Right atrium auricular region (tissue), 2 donors: ENCODE results near the gene EHD1. TPM values are rescaled to one million over a fixed set of nuclear protein-coding genes. Genes with fewer than 3 reads are reported as not detected.

Source experiments
- DNase-seq: peaks from one replicate; pipeline ENCODE4 v3.0.0-alpha.2; 2019; ENCODE audit warnings: low spot score
- H3K27ac ChIP-seq, 2 donors: fragments of 200-600 bp; sonication (generic); 1 replicate in 1 of 2; 2 replicates in 1 of 2; pipeline ENCODE4 v1.5.1; 2016 to 2019
- H3K27me3 ChIP-seq, 2 donors: fragments of 200-600 bp; sonication (generic); one replicate each; pipeline versions ENCODE4 v1.5.1 to v1.6.0; 2017 to 2019
- H3K36me3 ChIP-seq: fragments of 200-600 bp; sonication (generic); one replicate; pipeline ENCODE4 v1.5.1; 2016
- H3K4me1 ChIP-seq, 2 donors: fragments of 200-600 bp; sonication (generic); one replicate each; pipeline versions ENCODE4 v1.5.1 to v1.6.0; 2017 to 2019
- H3K4me3 ChIP-seq, 2 donors: fragments of 200-600 bp; sonication (generic); 1 replicate in 1 of 2; 2 replicates in 1 of 2; pipeline ENCODE4 v1.5.1; 2017 to 2019; ENCODE audit warnings: mild to moderate bottlenecking in 1 of 2, moderate library complexity in 1 of 2
- H3K9me3 ChIP-seq, 2 donors: fragments of 200-600 bp; sonication (generic); one replicate each; pipeline ENCODE4 v1.5.1; 2019
- total RNA-seq, 2 donors: library from RNA; depleted of rRNA; stranded (reverse); fragments of >200 nt; gene quantifications; one replicate each; pipeline ENCODE4 v1.1.0, GENCODE V29; 2016
- TF ChIP-seq, protein P1 (sequence below), 2 donors: fragments of 200-600 bp; sonication (generic); IDR thresholded peaks; one replicate each; pipeline ENCODE4 v1.5.1; 2019; ENCODE audit warnings: antibody characterized with exemption in 2 of 2

EHD1 gene
- total RNA-seq, 2 donors from 2014 or later = 29.5 to 34.1 TPM

DNA sequence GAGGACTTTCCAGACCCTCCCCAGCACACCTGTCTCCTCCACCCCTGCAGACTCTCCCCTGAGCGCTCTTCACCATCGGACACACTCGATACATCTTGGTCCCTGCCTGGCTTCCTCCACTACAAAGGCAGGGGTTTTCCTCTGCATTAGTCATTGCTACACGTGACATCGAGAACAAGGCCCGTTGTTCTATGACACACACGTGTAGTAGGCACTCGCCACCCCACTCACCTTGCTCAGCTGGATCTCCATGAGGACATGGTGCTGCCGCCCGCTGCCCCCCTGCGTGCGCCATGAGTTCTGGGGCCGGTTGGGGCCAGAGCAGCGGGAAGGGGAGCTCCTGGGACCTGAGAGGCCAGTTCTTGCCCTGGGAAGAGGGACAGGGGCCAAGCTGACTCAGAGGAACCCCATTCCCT lies 21.9 kb upstream of the EHD1 start:
- peaks cover 63% of the 10 kb centered on the region for H3K36me3 ChIP-seq
- H3K4me1 ChIP-seq = no peaks in the 10 kb centered on the region
- no peaks in the 10 kb centered on the region for H3K9me3 ChIP-seq
- TF ChIP-seq, protein P1, sequence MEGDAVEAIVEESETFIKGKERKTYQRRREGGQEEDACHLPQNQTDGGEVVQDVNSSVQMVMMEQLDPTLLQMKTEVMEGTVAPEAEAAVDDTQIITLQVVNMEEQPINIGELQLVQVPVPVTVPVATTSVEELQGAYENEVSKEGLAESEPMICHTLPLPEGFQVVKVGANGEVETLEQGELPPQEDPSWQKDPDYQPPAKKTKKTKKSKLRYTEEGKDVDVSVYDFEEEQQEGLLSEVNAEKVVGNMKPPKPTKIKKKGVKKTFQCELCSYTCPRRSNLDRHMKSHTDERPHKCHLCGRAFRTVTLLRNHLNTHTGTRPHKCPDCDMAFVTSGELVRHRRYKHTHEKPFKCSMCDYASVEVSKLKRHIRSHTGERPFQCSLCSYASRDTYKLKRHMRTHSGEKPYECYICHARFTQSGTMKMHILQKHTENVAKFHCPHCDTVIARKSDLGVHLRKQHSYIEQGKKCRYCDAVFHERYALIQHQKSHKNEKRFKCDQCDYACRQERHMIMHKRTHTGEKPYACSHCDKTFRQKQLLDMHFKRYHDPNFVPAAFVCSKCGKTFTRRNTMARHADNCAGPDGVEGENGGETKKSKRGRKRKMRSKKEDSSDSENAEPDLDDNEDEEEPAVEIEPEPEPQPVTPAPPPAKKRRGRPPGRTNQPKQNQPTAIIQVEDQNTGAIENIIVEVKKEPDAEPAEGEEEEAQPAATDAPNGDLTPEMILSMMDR (IDR thresholded peaks at IDR 0.05) = no peak
- H3K27ac ChIP-seq = no peak overlapping the region
- H3K27me3 ChIP-seq = no peaks in the 10 kb centered on the region
- H3K4me3 ChIP-seq = no peak overlapping the region
- no peak for DNase-seq

DNA sequence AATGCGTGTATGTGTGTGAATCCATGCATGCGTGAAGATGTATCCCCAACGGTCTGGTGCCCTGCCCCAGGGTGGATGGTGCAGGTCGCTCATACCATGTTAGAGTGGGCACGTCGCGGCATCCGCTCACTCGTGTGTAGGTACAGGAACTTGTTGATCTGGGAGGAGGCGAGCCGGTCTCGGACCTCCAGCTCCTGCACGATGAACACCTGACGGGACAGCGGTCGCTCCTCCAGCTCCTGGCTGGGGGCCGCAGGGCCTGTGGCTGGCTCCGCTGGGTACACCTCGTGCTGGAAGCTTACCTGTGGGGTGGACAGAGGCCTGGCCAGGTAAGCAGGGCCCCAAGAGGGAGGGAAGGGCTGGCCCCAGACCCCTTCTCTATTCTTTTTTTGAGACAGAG lies 20.1 kb upstream of the EHD1 start:
- no peaks in the 10 kb centered on the region for H3K9me3 ChIP-seq
- no peak overlapping the region for H3K4me3 ChIP-seq
- H3K27me3 ChIP-seq = no peaks in the 10 kb centered on the region
- peaks cover 58% of the 10 kb centered on the region for H3K36me3 ChIP-seq
- no peak overlapping the region for H3K27ac ChIP-seq
- no peak for DNase-seq
- peaks cover 0 to 11% of the 10 kb centered on the region in 2 donors for H3K4me1 ChIP-seq
- TF ChIP-seq, protein P1 (IDR thresholded peaks at IDR 0.05) = no peak

- H3K27ac ChIP-seq = no peak overlapping the region
- peaks cover 53% of the 10 kb centered on the region for H3K36me3 ChIP-seq
- H3K4me3 ChIP-seq = no peak overlapping the region
- DNase-seq = no peak
- no peaks in the 10 kb centered on the region for H3K27me3 ChIP-seq
- TF ChIP-seq, protein P1 (IDR thresholded peaks at IDR 0.05) = no peak
- peaks cover 0 to 16% of the 10 kb centered on the region in 2 donors for H3K4me1 ChIP-seq
- no peaks in the 10 kb centered on the region for H3K9me3 ChIP-seq
Observed at GRCh38 chr11:64898076-64898445, 19.6 kb upstream of the EHD1 start.

GRCh38 chr11:64897381-64898075 lies 19.1 kb upstream of the EHD1 start:
- no peak for DNase-seq
- TF ChIP-seq, protein P1 (IDR thresholded peaks at IDR 0.05) = no peak

GRCh38 chr11:64896448-64897022 lies 18.1 kb upstream of the EHD1 start:
- H3K4me3 ChIP-seq = no peak overlapping the region
- H3K36me3 ChIP-seq = peaks cover 38% of the 10 kb centered on the region
- no peak overlapping the region for H3K27ac ChIP-seq
- H3K4me1 ChIP-seq = peaks cover 0 to 24% of the 10 kb centered on the region in 2 donors
- no peaks in the 10 kb centered on the region for H3K27me3 ChIP-seq
- TF ChIP-seq, protein P1 (IDR thresholded peaks at IDR 0.05) = no peak
- DNase-seq = no peak
- H3K9me3 ChIP-seq = no peaks in the 10 kb centered on the region

More at GRCh38 chr11:64897381-64898075, 19.1 kb upstream of the EHD1 start:
- Histone ChIP-seq H3K36me3 (peaks cover 48% of the 10 kb centered on the region), H3K9me3 (no peaks in the 10 kb centered on the region), H3K4me1 (peaks cover 0 to 21% of the 10 kb centered on the region in 2 donors), H3K27ac (no peak overlapping the region), H3K4me3 (no peak overlapping the region), H3K27me3 (no peaks in the 10 kb centered on the region)
